Mesodermal cell (in vitro differentiated cells): ENCODE measurements around the gene MTHFD1L. TPM values are rescaled to one million over a fixed set of nuclear protein-coding genes. Genes with fewer than 3 reads are reported as not detected.
"Not testable (repeated sequence)": the region's sequence is repeated elsewhere in the genome, so short reads cannot be mapped to it uniquely, and the experiment has no call there.

ENCODE experiments used
- H3K27ac ChIP-seq: 2 replicates; pipeline ENCODE4 v1.7.0; 2013; ENCODE audit warnings: mild to moderate bottlenecking, low read depth, low read length, moderate library complexity; ENCODE audit not compliant: severe bottlenecking
- H3K36me3 ChIP-seq: 2 replicates; pipeline ENCODE4 v1.7.1; 2013; ENCODE audit warnings: mild to moderate bottlenecking, low read length, moderate library complexity; ENCODE audit not compliant: control insufficient read depth, insufficient read depth
- H3K4me1 ChIP-seq: one replicate; pipeline ENCODE4 v1.7.1; 2013; ENCODE audit warnings: mild to moderate bottlenecking, low read length; ENCODE audit not compliant: insufficient read depth, control insufficient read depth, poor library complexity, severe bottlenecking
- H3K4me3 ChIP-seq: 2 replicates; pipeline ENCODE4 v1.7.0; 2013; ENCODE audit warnings: low read length, control low read depth, mild to moderate bottlenecking; ENCODE audit not compliant: insufficient read depth, poor library complexity, severe bottlenecking; ENCODE audit errors: extremely low read depth
- H3K9me3 ChIP-seq: 2 replicates; pipeline ENCODE4 v1.7.1; 2013; ENCODE audit warnings: mild to moderate bottlenecking, low read length, moderate library complexity; ENCODE audit not compliant: control insufficient read depth
- WGBS, 2 experiments: methylation state at CpG; one replicate each; pipeline ENCODE4 v1.1.5; 2013; ENCODE audit warnings: missing lambda C conversion rate in 2 of 2; ENCODE audit not compliant: insufficient coverage in 2 of 2; 5-methylcytosine and 5-hydroxymethylcytosine counted together
- polyA plus RNA-seq, 2 experiments: library from polyadenylated mRNA; stranded (reverse); fragments of 50-300 nt; gene quantifications; one replicate each; pipeline ENCODE4 v1.2.3, GENCODE V29; 2013

The MTHFD1L gene
- polyA plus RNA-seq (2013, experiment 1 of 2): 62.4 TPM
- 60.0 TPM for polyA plus RNA-seq (2013, experiment 2 of 2)

DNA sequence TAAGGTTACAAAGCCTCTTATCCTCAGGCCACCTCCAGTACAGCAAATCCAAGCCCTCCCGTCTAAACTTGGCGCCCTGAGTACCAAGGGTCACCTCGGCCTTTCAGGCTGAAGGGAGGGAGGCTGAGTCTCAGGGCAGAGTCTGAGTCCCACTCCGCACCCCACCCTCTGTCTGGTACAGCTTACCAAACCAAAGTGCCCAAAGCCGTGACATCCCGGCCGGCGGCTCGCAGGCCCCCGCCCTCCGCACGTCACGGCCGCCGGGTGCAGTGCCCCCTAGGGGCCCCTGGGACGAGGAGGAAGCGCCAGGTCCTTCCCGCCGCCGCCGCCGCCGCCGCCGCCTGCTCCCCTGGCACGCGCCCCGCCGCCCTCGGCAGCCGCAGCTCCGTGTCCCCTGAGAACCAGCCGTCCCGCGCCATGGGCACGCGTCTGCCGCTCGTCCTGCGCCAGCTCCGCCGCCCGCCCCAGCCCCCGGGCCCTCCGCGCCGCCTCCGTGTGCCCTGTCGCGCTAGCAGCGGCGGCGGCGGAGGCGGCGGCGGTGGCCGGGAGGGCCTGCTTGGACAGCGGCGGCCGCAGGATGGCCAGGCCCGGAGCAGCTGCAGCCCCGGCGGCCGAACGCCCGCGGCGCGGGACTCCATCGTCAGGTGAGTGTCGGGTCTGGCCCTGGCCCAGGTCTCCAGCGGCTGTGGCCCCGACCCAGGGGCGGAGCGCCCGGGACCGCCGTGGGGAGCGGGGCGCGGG, at the start of gene MTHFD1L:
Gene MTHFD1L (plus strand): TSS at position 297 of the 741 bp plus-strand sequence. CDS start 121 bp downstream, at position 418.
- Histone ChIP-seq H3K4me1 (peaks cover 11% of the 10 kb centered on the region), H3K36me3 (peaks cover 12% of the 10 kb centered on the region), H3K4me3 (peak within 1 kb of the TSS; percentile 79), H3K9me3 (no peaks in the 10 kb centered on the region), H3K27ac (peak within 1 kb of the TSS; percentile 97)
- WGBS, 2 experiments: 0% methylated on average over 50 to 77 of the region's 82 CpGs

DNA sequence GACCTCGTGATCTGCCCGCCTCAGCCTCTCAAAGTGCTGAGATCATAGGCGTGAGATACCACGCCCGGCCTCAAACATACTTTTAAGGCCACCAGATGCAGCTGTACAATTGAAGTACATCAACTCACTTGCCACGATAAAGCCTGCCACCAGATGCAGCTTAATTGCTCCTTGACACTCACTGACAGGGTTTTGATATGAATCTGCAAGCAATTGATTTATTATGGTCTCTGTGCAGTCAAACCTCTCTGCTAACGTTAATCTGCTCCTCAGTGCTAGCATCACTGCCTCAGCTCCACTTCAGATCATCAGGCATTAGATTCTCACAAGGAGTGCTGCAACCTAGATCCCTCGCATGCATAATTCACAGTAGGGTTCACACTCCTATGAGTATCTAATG, 48.9 kb upstream of the MTHFD1L start:
- H3K4me3 ChIP-seq, H3K36me3 ChIP-seq, H3K27ac ChIP-seq, H3K9me3 ChIP-seq, H3K4me1 ChIP-seq: not testable (repeated sequence)
- 90 to 93% methylated on average over 8 of the region's 8 CpGs for WGBS, 2 experiments

DNA sequence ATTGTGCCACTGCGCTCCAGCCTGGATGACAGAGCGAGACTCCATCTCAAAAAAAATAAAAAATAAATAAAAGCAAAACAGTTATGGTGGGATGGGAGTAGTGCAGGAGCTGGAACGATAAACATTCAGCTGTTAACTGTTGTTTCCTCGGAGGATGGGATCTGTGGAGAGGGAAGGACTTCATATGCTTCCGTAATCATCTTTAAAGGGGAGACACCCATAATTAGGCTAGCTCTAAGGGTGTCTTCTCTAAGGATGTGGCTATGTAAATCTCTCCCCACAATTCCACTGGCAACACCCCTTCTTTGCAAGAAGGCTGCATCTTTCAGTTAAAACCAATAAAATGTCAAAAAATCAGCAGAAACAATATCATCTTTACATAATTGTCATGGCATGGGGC, 42.6 kb upstream of the MTHFD1L start:
- no peak overlapping the region for H3K4me3 ChIP-seq
- peaks cover 4% of the 10 kb centered on the region for H3K36me3 ChIP-seq
- no peak overlapping the region for H3K27ac ChIP-seq
- WGBS, 2 experiments: 93 to 95% methylated on average over 2 to 3 of the region's 5 CpGs
- no peaks in the 10 kb centered on the region for H3K9me3 ChIP-seq
- no peaks in the 10 kb centered on the region for H3K4me1 ChIP-seq

DNA sequence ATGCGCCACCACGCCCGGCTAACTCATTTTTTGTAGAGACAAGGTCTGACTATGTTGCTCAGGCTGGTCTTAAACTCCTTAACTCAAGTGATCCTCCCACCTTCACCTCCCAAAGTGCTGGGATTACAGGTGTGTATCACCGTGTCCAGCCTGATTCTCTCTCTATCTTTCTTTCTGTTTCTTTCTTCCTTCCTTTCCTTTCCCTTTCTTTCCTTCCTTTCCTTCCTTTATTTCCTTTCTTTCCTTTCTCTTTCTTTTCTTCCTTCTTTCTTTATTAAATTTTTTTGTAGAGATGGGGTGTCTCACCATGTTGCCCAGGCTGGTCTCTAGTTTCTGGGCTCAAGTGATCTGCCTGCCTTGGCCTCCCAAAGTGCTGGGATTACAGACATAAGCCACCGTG, 38.7 kb upstream of the MTHFD1L start:
- 94 to 98% methylated on average over 4 of the region's 5 CpGs for WGBS, 2 experiments
- no peak overlapping the region for H3K27ac ChIP-seq
- peaks cover 3% of the 10 kb centered on the region for H3K36me3 ChIP-seq

DNA sequence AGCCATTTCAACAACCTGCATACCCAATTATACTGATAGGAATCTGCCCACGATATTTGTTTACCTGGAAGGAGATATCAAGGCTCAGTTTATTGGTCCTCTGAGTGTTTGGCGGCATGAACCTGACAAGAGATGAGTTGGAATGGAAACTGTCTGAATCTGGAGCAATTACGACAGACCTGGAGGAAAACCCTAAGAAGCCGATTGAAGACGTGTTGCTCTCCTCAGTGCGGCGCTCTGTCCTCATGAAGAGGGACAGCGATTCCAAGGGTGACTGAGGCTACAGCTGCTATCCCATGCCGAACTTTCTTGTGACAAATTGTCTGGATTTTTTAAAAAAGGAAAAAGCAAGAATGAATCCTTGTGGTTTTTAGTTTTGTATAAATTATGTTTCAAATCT, 37.4 kb upstream of the MTHFD1L start:
- not testable (repeated sequence) for H3K36me3 ChIP-seq, H3K9me3 ChIP-seq, H3K27ac ChIP-seq, H3K4me3 ChIP-seq, H3K4me1 ChIP-seq
- 88 to 92% methylated on average over 6 to 8 of the region's 9 CpGs for WGBS, 2 experiments

More for the DNA sequence above, 38.7 kb upstream of the MTHFD1L start:
- Histone ChIP-seq H3K4me3 (no peak overlapping the region), H3K9me3 (no peaks in the 10 kb centered on the region), H3K4me1 (no peaks in the 10 kb centered on the region)

DNA sequence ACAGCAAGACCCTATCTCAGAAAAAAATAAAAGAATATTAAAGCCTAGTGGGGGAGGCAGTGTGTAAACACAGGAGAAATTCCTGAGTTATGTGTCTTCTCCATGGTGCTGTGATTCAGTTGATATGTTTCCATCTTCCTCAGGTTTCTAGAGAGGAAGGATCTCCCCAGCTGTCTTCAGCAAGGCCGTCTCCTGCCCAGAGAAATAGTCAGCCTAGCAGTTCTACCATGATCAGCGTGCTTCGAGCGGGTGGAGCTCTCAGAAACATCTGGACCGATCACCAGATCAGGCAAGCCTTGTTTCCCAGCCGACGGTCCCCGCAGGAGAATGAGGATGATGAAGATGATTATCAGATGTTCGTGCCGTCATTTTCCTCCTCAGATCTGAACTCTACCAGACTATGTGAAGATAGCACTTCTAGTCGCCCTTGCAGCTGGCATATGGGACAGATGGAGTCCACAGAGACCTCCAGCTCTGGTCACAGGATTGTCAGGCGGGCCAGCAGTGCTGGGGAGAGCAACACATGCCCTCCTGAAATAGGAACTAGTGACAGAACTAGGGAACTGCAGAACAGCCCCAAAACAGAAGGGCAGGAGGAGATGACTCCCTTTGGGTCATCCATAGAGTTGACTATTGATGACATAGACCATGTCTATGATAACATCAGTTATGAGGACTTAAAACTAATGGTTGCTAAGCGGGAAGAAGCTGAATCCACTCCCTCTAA, 34.9 kb upstream of the MTHFD1L start:
- Histone ChIP-seq H3K4me1 (no peaks in the 10 kb centered on the region), H3K9me3 (no peaks in the 10 kb centered on the region), H3K4me3 (no peak overlapping the region), H3K36me3 (peaks cover 4% of the 10 kb centered on the region), H3K27ac (no peak overlapping the region)
- WGBS, 2 experiments: 82 to 95% methylated on average over 10 to 12 of the region's 13 CpGs

DNA sequence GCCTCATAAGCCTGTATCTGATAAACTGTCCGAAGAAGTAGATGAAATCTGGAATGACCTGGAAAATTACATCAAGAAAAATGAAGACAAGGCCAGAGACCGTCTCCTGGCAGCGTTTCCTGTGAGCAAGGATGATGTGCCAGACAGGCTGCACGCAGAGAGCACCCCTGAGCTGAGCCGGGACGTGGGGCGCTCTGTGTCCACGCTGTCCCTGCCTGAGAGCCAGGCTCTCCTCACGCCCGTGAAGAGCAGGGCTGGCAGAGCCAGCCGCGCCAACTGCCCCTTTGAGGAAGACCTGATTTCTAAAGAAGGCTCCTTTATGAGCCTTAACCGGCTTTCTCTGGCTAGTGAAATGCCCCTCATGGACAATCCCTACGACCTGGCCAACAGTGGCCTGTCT, 33.9 kb upstream of the MTHFD1L start:
- 95 to 96% methylated on average over 12 to 14 of the region's 14 CpGs for WGBS, 2 experiments
- Histone ChIP-seq H3K4me1 (no peaks in the 10 kb centered on the region), H3K27ac (no peak overlapping the region), H3K4me3 (no peak overlapping the region), H3K36me3 (peaks cover 4% of the 10 kb centered on the region), H3K9me3 (no peaks in the 10 kb centered on the region)

DNA sequence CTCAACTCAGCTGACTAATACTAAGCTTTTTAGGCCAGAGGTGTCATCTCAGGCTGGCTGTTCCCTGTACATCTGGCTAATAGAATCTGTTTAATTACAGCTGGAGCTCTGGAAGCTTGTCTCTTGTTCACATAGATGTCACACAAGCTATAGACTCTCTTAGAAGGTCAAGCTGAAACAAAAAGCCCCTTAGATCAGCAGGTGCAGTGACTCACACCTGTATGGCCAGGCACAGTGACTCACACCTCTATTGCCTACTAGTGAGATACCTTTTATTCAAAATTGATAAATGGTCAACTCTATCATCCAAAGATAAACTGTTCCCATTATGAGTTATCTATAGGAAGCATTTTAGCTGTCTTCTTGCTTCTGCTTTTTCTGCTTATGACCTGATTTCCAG, 29.9 kb upstream of the MTHFD1L start:
- Histone ChIP-seq H3K36me3 (peaks cover 12% of the 10 kb centered on the region), H3K4me3 (no peak overlapping the region), H3K4me1 (no peaks in the 10 kb centered on the region), H3K9me3 (no peaks in the 10 kb centered on the region), H3K27ac (no peak overlapping the region)

DNA sequence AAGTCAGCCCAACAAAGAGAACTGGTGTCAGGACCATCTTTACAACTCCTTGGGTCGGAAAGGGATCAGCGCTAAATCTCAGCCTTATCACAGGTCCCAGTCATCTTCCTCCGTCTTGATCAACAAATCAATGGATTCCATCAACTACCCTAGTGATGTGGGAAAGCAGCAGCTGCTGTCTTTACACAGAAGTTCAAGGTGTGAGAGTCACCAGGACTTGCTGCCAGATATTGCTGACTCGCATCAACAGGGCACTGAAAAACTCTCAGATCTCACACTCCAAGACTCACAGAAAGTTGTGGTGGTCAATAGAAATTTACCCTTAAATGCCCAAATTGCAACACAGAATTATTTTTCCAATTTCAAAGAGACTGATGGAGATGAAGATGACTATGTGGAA, 25.3 kb upstream of the MTHFD1L start:
- Histone ChIP-seq H3K4me1 (no peaks in the 10 kb centered on the region), H3K9me3 (no peaks in the 10 kb centered on the region), H3K4me3 (no peak overlapping the region), H3K27ac (no peak overlapping the region), H3K36me3 (peaks cover 7% of the 10 kb centered on the region)
- WGBS, 2 experiments: 86 to 90% methylated on average over 3 of the region's 4 CpGs

DNA sequence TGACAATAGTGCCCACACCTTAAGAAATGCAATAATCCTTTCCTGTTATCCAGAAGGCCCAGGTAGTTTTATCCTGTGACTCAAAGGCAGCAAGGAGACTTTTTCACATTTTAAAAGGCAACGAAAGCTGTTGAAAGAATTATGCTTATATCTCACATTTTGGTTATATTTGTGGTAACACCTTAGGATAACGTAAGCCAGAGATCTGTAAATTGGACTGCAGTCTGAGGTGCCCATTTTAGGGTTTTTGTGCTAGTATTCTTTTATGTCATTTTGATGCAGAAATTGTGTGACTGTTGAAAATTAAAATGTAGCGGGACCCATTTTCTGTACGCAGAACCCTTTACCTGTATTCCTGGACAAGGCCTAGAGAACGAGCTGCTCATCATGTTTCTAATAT, 24.3 kb upstream of the MTHFD1L start:
- H3K36me3 ChIP-seq: peaks cover 7% of the 10 kb centered on the region
- H3K9me3 ChIP-seq: no peaks in the 10 kb centered on the region
- H3K4me3 ChIP-seq: no peak overlapping the region
- H3K27ac ChIP-seq: no peak overlapping the region
- H3K4me1 ChIP-seq: no peaks in the 10 kb centered on the region
- 95 to 97% methylated on average over 2 to 5 of the region's 5 CpGs for WGBS, 2 experiments

DNA sequence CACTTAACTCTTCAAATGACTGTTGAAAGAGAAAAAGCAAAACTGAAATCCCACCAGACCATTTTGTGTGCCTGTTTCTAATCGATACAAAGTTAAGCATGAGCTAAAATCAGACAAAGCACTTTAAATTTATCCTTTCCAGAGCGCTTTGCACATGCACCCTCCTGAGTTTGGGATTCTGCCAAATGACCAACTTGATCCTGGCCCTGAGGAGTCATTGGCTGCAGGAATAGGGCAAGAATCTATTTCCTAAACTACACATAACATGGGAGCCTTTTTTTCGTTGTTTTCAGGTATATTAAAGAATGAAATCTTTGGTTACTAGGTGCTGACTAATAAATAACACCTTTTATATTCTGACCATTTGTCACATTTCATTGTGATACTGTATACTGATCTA, 23.8 kb upstream of the MTHFD1L start:
- Histone ChIP-seq H3K27ac (no peak overlapping the region), H3K36me3 (peaks cover 7% of the 10 kb centered on the region), H3K4me1 (no peaks in the 10 kb centered on the region), H3K9me3 (no peaks in the 10 kb centered on the region), H3K4me3 (no peak overlapping the region)
- WGBS, 2 experiments: 86 to 96% methylated on average over 1 to 2 of the region's 3 CpGs
